K562 (cell line): ENCODE measurements around the gene TXNIP. TPM values are rescaled to one million over a fixed set of nuclear protein-coding genes. Genes with fewer than 3 reads are reported as not detected.

Experiments
- ATAC-seq: fragments of 200-7000 bp; cut with Tn5 transposase; 3 replicates; pipeline ENCODE4 v1.9.1; 2020; ENCODE audit warnings: moderate library complexity
- BruUV-seq: library from RNA; stranded (reverse); fragments of 400-500 nt; replicated peaks from 2 replicates; lab custom pipeline; 2021; lab: Mats Ljungman, UMichigan
- CTCF ChIA-PET: fragments of 300-600 bp; formaldehyde crosslinking; extraction: SDS; loops from one replicate; lab custom pipeline; 2021; ENCODE audit warnings: low intra/inter-chr PET ratio; lab: Yijun Ruan, JAX
- POLR2A ChIA-PET: fragments of 300-600, 350-650 bp; sonication (Branson Sonifier 250); formaldehyde crosslinking; extraction: SDS; loops from one replicate; lab custom pipeline; 2021; ENCODE audit warnings: antibody characterized with exemption, inconsistent platforms; lab: Yijun Ruan, JAX
- DNase-seq, 4 experiments: peaks; one replicate each; pipeline versions ENCODE4 v3.0.0 to v3.0.0-alpha.2; 2011 to 2018; ENCODE audit warnings: low spot score in 3 of 4, mixed read lengths in 3 of 4; ENCODE audit errors: extremely low read depth in 1 of 4
- FAIRE-seq: peaks from 2 replicates; lab custom pipeline; 2011; peaks lifted over from hg19 to GRCh38; lab: Jason Lieb, UNC
- H2AFZ ChIP-seq: 2 replicates; pipeline ENCODE4 v1.6.0; 2011; ENCODE audit warnings: low read depth, low read length, control low read depth, inconsistent platforms
- H3K27ac ChIP-seq: fragments of 200-600 bp; 3 replicates; pipeline ENCODE4 v1.8.0; 2011; ENCODE audit warnings: low read depth, mild to moderate bottlenecking, control low read depth, inconsistent platforms, low read length, moderate library complexity, mixed read lengths; ENCODE audit errors: extremely low read depth
- H3K27me3 ChIP-seq, 2 experiments: fragments of 300-600 bp in 1 of 2; 2 replicates in 1 of 2; 3 replicates in 1 of 2; pipeline versions ENCODE4 v1.6.0 to v1.8.0; 2011; ENCODE audit warnings: inconsistent platforms in 2 of 2, low read length in 2 of 2, mild to moderate bottlenecking in 1 of 2, mixed read lengths in 1 of 2, moderate library complexity in 1 of 2; ENCODE audit not compliant: control insufficient read depth in 2 of 2, insufficient read depth in 2 of 2
- H3K36me3 ChIP-seq: fragments of 300-600 bp; 3 replicates; pipeline ENCODE4 v1.8.0; 2011; ENCODE audit warnings: mild to moderate bottlenecking, low read length, inconsistent platforms; ENCODE audit not compliant: control insufficient read depth, insufficient read depth
- H3K4me1 ChIP-seq, 2 experiments: fragments of 200-600 bp in 1 of 2; replicated peaks in 1 of 2; 2 replicates in 1 of 2; 3 replicates in 1 of 2; pipeline versions ENCODE4 v1.5.1 to v1.8.0; 2011; ENCODE audit warnings: inconsistent platforms in 2 of 2, low read length in 2 of 2, mild to moderate bottlenecking in 1 of 2, mixed read lengths in 1 of 2, moderate library complexity in 1 of 2; ENCODE audit not compliant: control insufficient read depth in 2 of 2, insufficient read depth in 2 of 2
- H3K4me2 ChIP-seq: 2 replicates; pipeline ENCODE4 v1.6.1; 2011; ENCODE audit warnings: low read length, control low read depth, inconsistent platforms, mixed read lengths; ENCODE audit not compliant: insufficient read depth
- H3K4me3 ChIP-seq: fragments of 200-600 bp; sonication (generic), shearing (Covaris generic); 2 replicates; pipeline ENCODE4 v1.5.1; 2016; ENCODE audit warnings: control low read depth, inconsistent platforms
- H3K79me2 ChIP-seq: fragments of 200-600 bp; 3 replicates; pipeline ENCODE4 v1.8.0; 2011; ENCODE audit warnings: low read length, inconsistent platforms; ENCODE audit not compliant: control insufficient read depth, insufficient read depth
- H3K9ac ChIP-seq, 2 experiments: 2 replicates each; pipeline versions ENCODE4 v1.6.0 to v1.6.1; 2011; ENCODE audit warnings: low read depth in 2 of 2, low read length in 2 of 2, control low read depth in 1 of 2, inconsistent platforms in 1 of 2, mild to moderate bottlenecking in 1 of 2, mixed read lengths in 1 of 2; ENCODE audit not compliant: insufficient read depth in 1 of 2
- H3K9me1 ChIP-seq: one replicate; pipeline ENCODE4 v1.6.0; 2011; ENCODE audit warnings: inconsistent platforms, mild to moderate bottlenecking, low read length, moderate library complexity; ENCODE audit not compliant: control insufficient read depth, insufficient read depth
- H3K9me3 ChIP-seq: replicated peaks from 2 replicates; pipeline ENCODE4 v1.5.1; 2011; ENCODE audit warnings: low read depth, low read length, inconsistent platforms; ENCODE audit not compliant: control insufficient read depth, insufficient read depth
- H4K20me1 ChIP-seq: replicated peaks from 2 replicates; pipeline ENCODE4 v1.6.1; 2011; ENCODE audit warnings: low read length, inconsistent platforms, mixed read lengths; ENCODE audit not compliant: control insufficient read depth, insufficient read depth
- FOSL1 ChIP-seq: fragments of 200-800 bp; sonication (Bioruptor generic); conservative IDR thresholded peaks from 2 replicates; pipeline ENCODE4 v1.6.1; 2016; ENCODE audit warnings: missing genetic modification characterization, missing compliant biosample characterization
- ILK ChIP-seq: fragments of 450-650 bp; IDR thresholded peaks from 2 replicates; pipeline ENCODE4 v1.6.1; 2016; ENCODE audit warnings: missing genetic modification characterization, low read depth, mild to moderate bottlenecking, missing compliant biosample characterization, moderate library complexity, borderline replicate concordance
- PHF20 ChIP-seq: fragments of 450-650 bp; IDR thresholded peaks from 2 replicates; pipeline ENCODE4 v1.6.1; 2018; ENCODE audit not compliant: partially characterized antibody
- PHTF2 ChIP-seq: fragments of 250-450 bp; sonication (Bioruptor Pico); IDR thresholded peaks from 2 replicates; pipeline ENCODE4 v1.5.0; 2021; ENCODE audit warnings: mild to moderate bottlenecking
- SMAD2 ChIP-seq: fragments of 150-350 bp; IDR thresholded peaks from 2 replicates; pipeline ENCODE4 v1.6.1; 2014; ENCODE audit warnings: low read depth, mild to moderate bottlenecking, low read length
- SP2 ChIP-seq: IDR thresholded peaks from 2 replicates; pipeline ENCODE4 v1.6.1; 2011; ENCODE audit warnings: mild to moderate bottlenecking, low read depth, low read length, moderate library complexity; ENCODE audit not compliant: poor library complexity, severe bottlenecking; ENCODE audit errors: extremely low read depth
- TBP ChIP-seq: optimal IDR thresholded peaks from 2 replicates; pipeline ENCODE3; 2011; ENCODE audit warnings: low read depth, low read length, improper control_type of control experiment
- WHSC1 ChIP-seq: IDR thresholded peaks from one replicate; pipeline ENCODE4 v1.6.1; 2012; ENCODE audit warnings: low read length, control low read depth, inconsistent platforms
- ZBTB17 ChIP-seq: fragments of 450-650 bp; formaldehyde crosslinking; IDR thresholded peaks from 2 replicates; pipeline ENCODE4 v1.4.0; 2020; ENCODE audit warnings: mild to moderate bottlenecking
- ZNF431 ChIP-seq: sonication (generic); formaldehyde crosslinking; IDR thresholded peaks from 2 replicates; pipeline ENCODE4 v1.8.0; 2022; ENCODE audit warnings: mild to moderate bottlenecking, missing genetic modification reagents
- ZNF445 ChIP-seq: fragments of 250-450 bp; sonication (Bioruptor Pico); IDR thresholded peaks from 2 replicates; pipeline ENCODE4 v1.4.0; 2020; ENCODE audit warnings: low read depth, mild to moderate bottlenecking, moderate library complexity
- WGBS: fragments of 100-300 bp; shearing (Covaris generic); methylation state at CpG from one replicate; pipeline ENCODE4 v1.1.6; 2016; ENCODE audit warnings: low coverage, mixed read lengths; ENCODE audit not compliant: insufficient coverage; ENCODE audit errors: missing lambda C conversion rate; 5-methylcytosine and 5-hydroxymethylcytosine counted together
- in situ Hi-C: fragments of 300-500 bp; cut with MboI; formaldehyde crosslinking; loops from 4 replicates; pipeline ENCODE4 v1.15.0; 2018; ENCODE audit warnings: inconsistent platforms, mixed read lengths
- intact Hi-C: fragments of 100-400 bp; cut with micrococcal nuclease; formaldehyde crosslinking; loops from 2 replicates; pipeline ENCODE4 v1.14.2; 2022
- polyA plus RNA-seq, 8 experiments: library from polyadenylated mRNA; depleted of rRNA in 4 of 8; stranded (reverse) in 5 of 8; unstranded in 3 of 8; fragments of >200 nt; fragmentation: Nextera tagmentation in 2 of 8; fragmentation: Illumina TruSeq in 1 of 8; extraction: Ambion mirVana in 2 of 8; extraction: Trizol in 1 of 8; gene quantifications; 2 replicates each; pipeline versions ENCODE4 v1.2.1 to v1.2.3, GENCODE V29; 2011 to 2014; ENCODE audit warnings: inconsistent platforms in 1 of 8, missing spikeins in 1 of 8
- total RNA-seq, 7 experiments: library from RNA; depleted of rRNA in 6 of 7; stranded (reverse); fragments of >200 nt in 6 of 7; fragmentation: Illumina TruSeq in 2 of 7; extraction: Trizol in 2 of 7; gene quantifications; 2 replicates each; pipeline versions ENCODE4 v1.2.1 to v1.2.3, GENCODE V29; 2011 to 2021; ENCODE audit warnings: low replicate concordance in 1 of 7
- TF ChIP-seq, protein P1 (sequence below): fragments of 200-400 bp; formaldehyde crosslinking; IDR thresholded peaks from 2 replicates; pipeline ENCODE4 v1.6.1; 2017; ENCODE audit warnings: mild to moderate bottlenecking, low read depth, low read length, moderate library complexity
- TF ChIP-seq, protein P2 (sequence below): fragments of 450-650 bp; conservative IDR thresholded peaks from 2 replicates; pipeline ENCODE4 v1.6.1; 2016; ENCODE audit warnings: missing genetic modification characterization, low read depth, mild to moderate bottlenecking, control low read depth, missing compliant biosample characterization

Gene TXNIP
- total and polyA plus RNA-seq, 9 of the 15 experiments (the other 6 are each of a cell fraction or from before 2014, with no cell fraction given), result 120 to 499 (median 257) TPM

DNA sequence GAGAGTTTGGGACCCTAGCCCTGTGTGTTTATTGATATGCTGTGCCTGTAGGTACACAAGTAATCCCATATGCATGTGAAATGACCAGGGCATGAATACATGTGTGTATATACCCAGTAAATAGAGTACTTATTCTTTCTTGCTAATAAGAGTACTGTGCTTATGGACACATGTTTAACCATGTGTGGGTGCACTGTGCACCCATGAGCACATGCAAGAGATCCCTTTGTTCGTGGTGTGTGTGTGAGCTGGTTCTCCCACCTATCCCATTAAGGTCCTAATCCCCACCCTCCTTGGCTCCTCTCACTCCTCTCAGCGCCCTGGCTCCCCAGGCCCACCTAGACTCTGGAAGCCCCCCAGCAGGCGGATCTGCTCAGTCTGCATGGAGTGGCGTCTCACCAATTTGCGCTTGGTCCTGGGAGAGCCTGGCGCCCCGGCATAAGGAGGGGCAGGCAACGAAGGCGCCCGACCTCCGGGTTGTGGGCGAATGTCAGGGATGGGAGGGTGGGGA lies 36.4 kb downstream of the TXNIP start:
- Histone ChIP-seq H3K4me3 (no peak overlapping the region), H3K27me3 (no peaks in the 10 kb centered on the region; a peak in 1 of 5 replicates), H3K9me3 (no peaks in the 10 kb centered on the region), H3K36me3 (no peaks in the 10 kb centered on the region), H3K79me2 (peaks cover 31% of the 10 kb centered on the region), H3K4me1 (peaks cover 38 to 39% of the 10 kb centered on the region in 2 experiments; a peak in 4 of 5 replicates), H3K27ac (no peak overlapping the region), H4K20me1 (no peaks in the 10 kb centered on the region), H3K9ac (no peak overlapping the region), H3K4me2 (no peak overlapping the region), H3K9me1 (no peaks in the 10 kb centered on the region), H2AFZ (no peak overlapping the region)
- ChIA-PET POLR2A (no interaction called here), CTCF (no interaction called here)
- in situ Hi-C loops (no loop called here), intact Hi-C loops (no loop called here)
- DNase-seq (no peak), ATAC-seq (no peak), FAIRE-seq (no peak)
- WGBS, result 90% methylated on average over 11 of the region's 12 CpGs
- no TSS peak for BruUV-seq
- TF ChIP-seq, protein P1, sequence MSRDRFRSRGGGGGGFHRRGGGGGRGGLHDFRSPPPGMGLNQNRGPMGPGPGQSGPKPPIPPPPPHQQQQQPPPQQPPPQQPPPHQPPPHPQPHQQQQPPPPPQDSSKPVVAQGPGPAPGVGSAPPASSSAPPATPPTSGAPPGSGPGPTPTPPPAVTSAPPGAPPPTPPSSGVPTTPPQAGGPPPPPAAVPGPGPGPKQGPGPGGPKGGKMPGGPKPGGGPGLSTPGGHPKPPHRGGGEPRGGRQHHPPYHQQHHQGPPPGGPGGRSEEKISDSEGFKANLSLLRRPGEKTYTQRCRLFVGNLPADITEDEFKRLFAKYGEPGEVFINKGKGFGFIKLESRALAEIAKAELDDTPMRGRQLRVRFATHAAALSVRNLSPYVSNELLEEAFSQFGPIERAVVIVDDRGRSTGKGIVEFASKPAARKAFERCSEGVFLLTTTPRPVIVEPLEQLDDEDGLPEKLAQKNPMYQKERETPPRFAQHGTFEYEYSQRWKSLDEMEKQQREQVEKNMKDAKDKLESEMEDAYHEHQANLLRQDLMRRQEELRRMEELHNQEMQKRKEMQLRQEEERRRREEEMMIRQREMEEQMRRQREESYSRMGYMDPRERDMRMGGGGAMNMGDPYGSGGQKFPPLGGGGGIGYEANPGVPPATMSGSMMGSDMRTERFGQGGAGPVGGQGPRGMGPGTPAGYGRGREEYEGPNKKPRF, result no peak
- TF ChIP-seq WHSC1, result no peak
- TF ChIP-seq FOSL1 (tag), result no peak
- no peak for TF ChIP-seq PHTF2 (CRISPR knock-in tag)
- TF ChIP-seq ZNF431 (CRISPR knock-in tag), result no peak
- no peak for TF ChIP-seq SMAD2
- TF ChIP-seq TBP, result no peak
- no peak for TF ChIP-seq ZNF445 (CRISPR knock-in tag)
- TF ChIP-seq ZBTB17, result no peak
- TF ChIP-seq, protein P2, sequence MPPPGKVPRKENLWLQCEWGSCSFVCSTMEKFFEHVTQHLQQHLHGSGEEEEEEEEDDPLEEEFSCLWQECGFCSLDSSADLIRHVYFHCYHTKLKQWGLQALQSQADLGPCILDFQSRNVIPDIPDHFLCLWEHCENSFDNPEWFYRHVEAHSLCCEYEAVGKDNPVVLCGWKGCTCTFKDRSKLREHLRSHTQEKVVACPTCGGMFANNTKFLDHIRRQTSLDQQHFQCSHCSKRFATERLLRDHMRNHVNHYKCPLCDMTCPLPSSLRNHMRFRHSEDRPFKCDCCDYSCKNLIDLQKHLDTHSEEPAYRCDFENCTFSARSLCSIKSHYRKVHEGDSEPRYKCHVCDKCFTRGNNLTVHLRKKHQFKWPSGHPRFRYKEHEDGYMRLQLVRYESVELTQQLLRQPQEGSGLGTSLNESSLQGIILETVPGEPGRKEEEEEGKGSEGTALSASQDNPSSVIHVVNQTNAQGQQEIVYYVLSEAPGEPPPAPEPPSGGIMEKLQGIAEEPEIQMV, result no peak
- no peak for TF ChIP-seq ILK (tag)
- no peak for TF ChIP-seq SP2
- TF ChIP-seq PHF20, result no peak
